Breast epithelium (tissue), 3 donors: ENCODE measurements around the gene OR4F6.

Source experiments
- CTCF ChIP-seq, 3 donors: fragments of 450-650 bp; IDR thresholded peaks; one replicate each; pipeline ENCODE4 v1.5.1; 2016 to 2017; ENCODE audit warnings: antibody characterized with exemption in 3 of 3, mild to moderate bottlenecking in 3 of 3, moderate library complexity in 3 of 3
- POLR2A ChIP-seq: fragments of 450-650 bp; IDR thresholded peaks from one replicate; pipeline ENCODE4 v1.6.1; 2016; ENCODE audit warnings: antibody characterized with exemption, mild to moderate bottlenecking, moderate library complexity
- POLR2AphosphoS5 ChIP-seq, 3 donors: sonication (generic); formaldehyde crosslinking; IDR thresholded peaks; one replicate each; pipeline ENCODE4 v1.6.1; 2017; ENCODE audit warnings: antibody characterized with exemption in 3 of 3

GRCh38 chr15:101773496-101774100 is 29.7 kb upstream of the OR4F6 start:
- TF ChIP-seq CTCF (IDR thresholded peaks at IDR 0.05) (no peak), POLR2A (no peak), POLR2AphosphoS5 (IDR thresholded peaks at IDR 0.05) (no peak)
